ENCODE data around the gene PROKR2. TPM values are rescaled to one million over a fixed set of nuclear protein-coding genes. Genes with fewer than 3 reads are reported as not detected.

The PROKR2 gene
- total RNA-seq, 3 donors from 2014 or later (not counting 1 experiment from before 2014, with no cell fraction given): not detected

- peaks cover 18% of the 10 kb centered on the region for H3K27me3 ChIP-seq (ENCODE audit: control insufficient read depth, insufficient read depth, low read length)
- H3K4me3 Mint-ChIP-seq: no peak overlapping the region
Measured at GRCh38 chr20:5315807-5316187, 957 bp downstream of the PROKR2 start.

GRCh38 chr20:5313916-5314315 is 2.8 kb downstream of the PROKR2 start:
- TF ChIP-seq CTCF (IDR thresholded peaks at IDR 0.05): no peak
- no peaks in the 10 kb centered on the region for H3K36me3 ChIP-seq (ENCODE audit: control insufficient read depth, insufficient read depth, low read length)
- intact Hi-C loops (cut with micrococcal nuclease): no loop called here
- ATAC-seq (no peak), DNase-seq (no peak)
- H3K27ac Mint-ChIP-seq: no peak overlapping the region
- H3K4me1 ChIP-seq (ENCODE audit: control insufficient read depth, insufficient read depth, low read length): peaks cover 15% of the 10 kb centered on the region
- peaks cover 7% of the 10 kb centered on the region for H3K9me3 ChIP-seq (ENCODE audit: control insufficient read depth, insufficient read depth, low read length)
- H3K4me3 ChIP-seq (ENCODE audit: low read length): no peak overlapping the region
- WGBS (ENCODE audit: insufficient coverage): 95% methylated on average over 17 of the region's 17 CpGs
- H3K27ac ChIP-seq (ENCODE audit: low read length): no peak overlapping the region
- peaks cover 3 to 8% of the 10 kb centered on the region in 2 donors for H3K9me3 Mint-ChIP-seq
- no peak overlapping the region for H3K4me3 Mint-ChIP-seq
- peaks cover 13% of the 10 kb centered on the region for H3K36me3 Mint-ChIP-seq
- H3K27me3 ChIP-seq (ENCODE audit: control insufficient read depth, insufficient read depth, low read length): peaks cover 18% of the 10 kb centered on the region
- peaks cover 34 to 36% of the 10 kb centered on the region in 2 donors for H3K27me3 Mint-ChIP-seq (ENCODE audit: low read depth in 2 of 2)
- no peaks in the 10 kb centered on the region for H3K4me1 Mint-ChIP-seq

More at GRCh38 chr20:5315807-5316187, 957 bp downstream of the PROKR2 start:
- intact Hi-C loops (cut with micrococcal nuclease): no loop called here
- Mint-ChIP-seq H3K9me3 (no peaks in the 10 kb centered on the region), H3K36me3 (no peaks in the 10 kb centered on the region), H3K27ac (no peak overlapping the region), H3K4me1 (no peaks in the 10 kb centered on the region), H3K27me3 (ENCODE audit: low read depth in 2 of 2) (peaks cover 34 to 36% of the 10 kb centered on the region in 2 donors)
- DNase-seq (no peak), ATAC-seq (no peak)
- WGBS (ENCODE audit: insufficient coverage): 2% methylated on average over 28 of the region's 28 CpGs
- TF ChIP-seq CTCF (IDR thresholded peaks at IDR 0.05): no peak
- Histone ChIP-seq H3K36me3 (ENCODE audit: control insufficient read depth, insufficient read depth, low read length) (no peaks in the 10 kb centered on the region), H3K4me1 (ENCODE audit: control insufficient read depth, insufficient read depth, low read length) (peaks cover 15% of the 10 kb centered on the region), H3K27ac (ENCODE audit: low read length) (no peak overlapping the region), H3K9me3 (ENCODE audit: control insufficient read depth, insufficient read depth, low read length) (no peaks in the 10 kb centered on the region), H3K4me3 (ENCODE audit: low read length) (no peak overlapping the region)

- TF ChIP-seq CTCF (IDR thresholded peaks at IDR 0.05): no peak
- Mint-ChIP-seq H3K9me3 (peaks cover 11 to 12% of the 10 kb centered on the region in 2 donors), H3K27me3 (ENCODE audit: low read depth in 2 of 2) (peaks cover 30% of the 10 kb centered on the region in 2 donors), H3K36me3 (peaks cover 21% of the 10 kb centered on the region), H3K4me3 (no peak overlapping the region), H3K4me1 (no peaks in the 10 kb centered on the region), H3K27ac (no peak overlapping the region)
- Histone ChIP-seq H3K27ac (ENCODE audit: low read length) (no peak overlapping the region), H3K4me3 (ENCODE audit: low read length) (no peak overlapping the region), H3K27me3 (ENCODE audit: control insufficient read depth, insufficient read depth, low read length) (peaks cover 13% of the 10 kb centered on the region), H3K36me3 (ENCODE audit: control insufficient read depth, insufficient read depth, low read length) (no peaks in the 10 kb centered on the region), H3K9me3 (ENCODE audit: control insufficient read depth, insufficient read depth, low read length) (peaks cover 19% of the 10 kb centered on the region), H3K4me1 (ENCODE audit: control insufficient read depth, insufficient read depth, low read length) (peaks cover 15% of the 10 kb centered on the region)
- no peak for ATAC-seq
- 70% methylated on average over 2 of the region's 5 CpGs for WGBS (ENCODE audit: insufficient coverage)
- intact Hi-C loops (cut with micrococcal nuclease): no loop called here
- no peak for DNase-seq
Measured at GRCh38 chr20:5312518-5312917, 4.2 kb downstream of the PROKR2 start.

GRCh38 chr20:5309971-5310370 is 6.8 kb downstream of the PROKR2 start:
- Histone ChIP-seq H3K4me1 (ENCODE audit: control insufficient read depth, insufficient read depth, low read length) (no peaks in the 10 kb centered on the region), H3K9me3 (ENCODE audit: control insufficient read depth, insufficient read depth, low read length) (peaks cover 22% of the 10 kb centered on the region), H3K27ac (ENCODE audit: low read length) (no peak overlapping the region), H3K4me3 (ENCODE audit: low read length) (no peak overlapping the region), H3K27me3 (ENCODE audit: control insufficient read depth, insufficient read depth, low read length) (no peaks in the 10 kb centered on the region), H3K36me3 (ENCODE audit: control insufficient read depth, insufficient read depth, low read length) (no peaks in the 10 kb centered on the region)
- ATAC-seq (no peak), DNase-seq (no peak)
- Mint-ChIP-seq H3K4me3 (no peak overlapping the region), H3K36me3 (peaks cover 27% of the 10 kb centered on the region), H3K9me3 (peaks cover 15 to 19% of the 10 kb centered on the region in 2 donors), H3K27ac (no peak overlapping the region), H3K27me3 (ENCODE audit: low read depth in 2 of 2) (peaks cover 16 to 39% of the 10 kb centered on the region in 2 donors), H3K4me1 (no peaks in the 10 kb centered on the region)
- TF ChIP-seq CTCF (IDR thresholded peaks at IDR 0.05): no peak
- intact Hi-C loops (cut with micrococcal nuclease): no loop called here
- WGBS (ENCODE audit: insufficient coverage): 88% methylated on average over 1 of the region's 1 CpG
